Measurements from ENCODE around the gene PSTPIP2. TPM values are rescaled to one million over a fixed set of nuclear protein-coding genes. Genes with fewer than 3 reads are reported as not detected.

Gene PSTPIP2
- polyA plus RNA-seq, 2 of the 4 experiments (the other 2 are of a cell fraction) = 0.10 to 0.19 TPM

- ATAC-seq (no peak), FAIRE-seq (no peak), DNase-seq (ENCODE audit: low read depth in 1 of 2, low spot score in 1 of 2) (no peak)
- 84% methylated on average over 2 of the region's 2 CpGs for WGBS (ENCODE audit: missing lambda C conversion rate)
- Histone ChIP-seq H3K4me1 (no peaks in the 10 kb centered on the region), H3K4me3 (no peak overlapping the region), H3K9me3 (no peaks in the 10 kb centered on the region), H3K4me2 (no peak overlapping the region), H3K27ac (no peak overlapping the region)
- no peak for TF ChIP-seq BHLHE40 (IDR thresholded peaks at IDR 0.05; ENCODE audit: low read depth, low read length)
- POLR2A ChIA-PET = no interaction called here
- CTCF ChIA-PET = no interaction called here
Measured at GRCh38 chr18:45940724-45941123, 131.3 kb downstream of the PSTPIP2 start.

GRCh38 chr18:45939236-45939635 lies 132.8 kb downstream of the PSTPIP2 start:
- ChIA-PET POLR2A (no interaction called here), CTCF (interaction anchor here (0.9 kb wide), 1 partner anchor 275 kb away, joined by 3 read pairs; no protein-coding TSS in a partner anchor)
- DNase-seq (ENCODE audit: low read depth in 1 of 2, low spot score in 1 of 2) = no peak
- Histone ChIP-seq H3K4me1 (no peaks in the 10 kb centered on the region), H3K9me3 (no peaks in the 10 kb centered on the region), H3K4me3 (no peak overlapping the region), H3K27ac (no peak overlapping the region), H3K4me2 (no peak overlapping the region)
- no peak for FAIRE-seq
- no peak for ATAC-seq
- TF ChIP-seq RFX5 (IDR thresholded peaks at IDR 0.05) (no peak), PHF8 (IDR thresholded peaks at IDR 0.05; ENCODE audit: borderline replicate concordance, low read depth) (no peak), FOSB (CRISPR knock-in tag; IDR thresholded peaks at IDR 0.05) (no peak), EP300 (IDR thresholded peaks at IDR 0.05) (no peak), CBX2 (IDR thresholded peaks at IDR 0.05; ENCODE audit: borderline replicate concordance, low read depth) (no peak), USF2 (IDR thresholded peaks at IDR 0.05) (no peak), CEBPB (IDR thresholded peaks at IDR 0.05) (no peak), GATA3 (IDR thresholded peaks at IDR 0.05; ENCODE audit: borderline replicate concordance) (no peak), SMC3 (IDR thresholded peaks at IDR 0.05) (no peak), RAD21 (conservative IDR thresholded peaks at IDR 0.05 in 1 of 2, IDR thresholded peaks at IDR 0.05 in 1 of 2) (no peak), ELK1 (IDR thresholded peaks at IDR 0.05; ENCODE audit: low read depth, low read length) (no peak)
- WGBS (ENCODE audit: missing lambda C conversion rate) = 89% methylated on average over 2 of the region's 2 CpGs

- Histone ChIP-seq H3K9me3 (no peaks in the 10 kb centered on the region), H3K27ac (no peak overlapping the region), H3K4me1 (no peaks in the 10 kb centered on the region), H3K4me2 (no peak overlapping the region), H3K4me3 (no peak overlapping the region)
- FAIRE-seq = no peak
- 91% methylated on average over 2 of the region's 2 CpGs for WGBS (ENCODE audit: missing lambda C conversion rate)
- no peak for ATAC-seq
- CTCF ChIA-PET = interaction anchor here (0.6 to 0.9 kb wide), 5 partner anchors 14 to 284 kb away, joined by 3 to 4 read pairs (median 3); no protein-coding TSS in a partner anchor
- DNase-seq (ENCODE audit: low read depth in 1 of 2, low spot score in 1 of 2) = no peak
- POLR2A ChIA-PET = no interaction called here
- TF ChIP-seq ZSCAN20 (CRISPR knock-in tag; IDR thresholded peaks at IDR 0.05) (no peak), JUNB (IDR thresholded peaks at IDR 0.05) (no peak), SMC3 (IDR thresholded peaks at IDR 0.05) (no peak), CHD4 (IDR thresholded peaks at IDR 0.05; ENCODE audit: borderline replicate concordance) (no peak), ESRRA (IDR thresholded peaks at IDR 0.05; ENCODE audit: borderline replicate concordance, low read length) (no peak), MYC (IDR thresholded peaks at IDR 0.05; ENCODE audit: borderline replicate concordance, low read length) (no peak), RFX5 (IDR thresholded peaks at IDR 0.05) (no peak), E2F6 (IDR thresholded peaks at IDR 0.05; ENCODE audit: borderline replicate concordance, low read depth) (no peak), PBX3 (IDR thresholded peaks at IDR 0.05) (no peak)
Measured at GRCh38 chr18:45938488-45938935, 133.5 kb downstream of the PSTPIP2 start.
